GM18870 (cell line): ENCODE measurements around the gene LRRC17.

Source experiments
- ATAC-seq: cut with Tn5 transposase; IDR thresholded peaks from one replicate; pipeline ENCODE4 v1.9.1; 2021; ENCODE audit warnings: moderate library complexity; ENCODE audit not compliant: unreplicated experiment

The LRRC17 gene, protein sequence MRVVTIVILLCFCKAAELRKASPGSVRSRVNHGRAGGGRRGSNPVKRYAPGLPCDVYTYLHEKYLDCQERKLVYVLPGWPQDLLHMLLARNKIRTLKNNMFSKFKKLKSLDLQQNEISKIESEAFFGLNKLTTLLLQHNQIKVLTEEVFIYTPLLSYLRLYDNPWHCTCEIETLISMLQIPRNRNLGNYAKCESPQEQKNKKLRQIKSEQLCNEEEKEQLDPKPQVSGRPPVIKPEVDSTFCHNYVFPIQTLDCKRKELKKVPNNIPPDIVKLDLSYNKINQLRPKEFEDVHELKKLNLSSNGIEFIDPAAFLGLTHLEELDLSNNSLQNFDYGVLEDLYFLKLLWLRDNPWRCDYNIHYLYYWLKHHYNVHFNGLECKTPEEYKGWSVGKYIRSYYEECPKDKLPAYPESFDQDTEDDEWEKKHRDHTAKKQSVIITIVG

GRCh38 chr7:102912742-102913141 lies at the start of gene LRRC17:
Gene LRRC17, plus strand, starts transcription at chr7:102913000. Its CDS starts 20,914 bp downstream, at chr7:102933914.
- ATAC-seq = no peak

DNA sequence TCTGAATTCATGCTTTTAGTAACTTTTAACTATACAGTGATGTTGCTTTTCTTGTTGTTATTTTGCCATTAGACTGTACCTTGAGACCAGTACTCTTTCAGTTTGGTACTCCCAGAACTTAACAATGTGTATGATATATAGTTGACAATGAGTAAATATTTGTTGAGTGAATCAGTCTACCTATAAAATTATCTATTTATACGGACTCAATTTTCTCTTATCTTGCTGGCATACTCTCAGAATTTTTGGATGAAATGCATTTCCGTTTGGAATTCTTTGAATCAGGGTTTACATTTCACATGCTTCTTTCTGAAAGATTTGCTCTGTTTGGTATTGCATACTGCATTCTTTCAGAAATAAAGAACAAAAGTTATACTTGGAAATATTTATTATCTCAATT lies 47.8 kb upstream of the LRRC17 start:
- no peak for ATAC-seq

DNA sequence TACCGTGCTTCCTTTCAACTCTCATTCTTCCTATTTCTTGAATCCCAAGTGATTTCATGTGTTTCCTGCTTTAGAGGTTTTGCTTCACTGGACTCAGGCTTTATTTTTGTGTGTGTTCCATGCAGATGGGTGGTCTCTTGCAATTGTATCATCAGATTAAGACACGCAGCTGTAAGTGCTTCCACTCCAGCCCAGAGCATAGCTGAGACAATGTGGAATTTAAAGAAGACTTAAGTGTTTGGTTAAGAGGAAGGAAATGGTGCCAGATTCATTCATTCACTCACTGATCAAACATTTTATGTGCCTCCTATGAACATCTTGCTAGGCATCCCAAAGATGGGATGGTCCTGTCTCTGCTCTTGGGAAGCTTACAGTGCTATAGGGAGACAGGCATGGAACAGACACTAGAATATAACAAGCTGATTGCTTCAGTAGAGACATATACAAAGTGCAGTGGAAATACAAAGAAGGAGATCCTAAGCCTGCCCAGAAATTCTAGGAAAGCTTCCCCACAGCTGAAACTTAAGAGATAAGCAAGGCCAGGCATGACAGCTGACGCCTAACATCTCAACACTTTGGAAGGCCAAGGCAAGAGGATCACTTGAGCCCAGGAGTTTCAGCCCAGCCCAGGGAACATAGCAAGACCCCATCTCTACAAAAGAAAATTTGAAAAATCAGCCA lies 46.1 kb upstream of the LRRC17 start:
- no peak for ATAC-seq

GRCh38 chr7:102869195-102869594 lies 43.6 kb upstream of the LRRC17 start:
- ATAC-seq = no peak

GRCh38 chr7:102872460-102872859 lies 40.3 kb upstream of the LRRC17 start:
- no peak for ATAC-seq

- ATAC-seq = peak; percentile 35
Measured at GRCh38 chr7:102873470-102874165, 39.2 kb upstream of the LRRC17 start.

GRCh38 chr7:102874166-102874829 lies 38.5 kb upstream of the LRRC17 start:
- ATAC-seq = peak; percentile 99

DNA sequence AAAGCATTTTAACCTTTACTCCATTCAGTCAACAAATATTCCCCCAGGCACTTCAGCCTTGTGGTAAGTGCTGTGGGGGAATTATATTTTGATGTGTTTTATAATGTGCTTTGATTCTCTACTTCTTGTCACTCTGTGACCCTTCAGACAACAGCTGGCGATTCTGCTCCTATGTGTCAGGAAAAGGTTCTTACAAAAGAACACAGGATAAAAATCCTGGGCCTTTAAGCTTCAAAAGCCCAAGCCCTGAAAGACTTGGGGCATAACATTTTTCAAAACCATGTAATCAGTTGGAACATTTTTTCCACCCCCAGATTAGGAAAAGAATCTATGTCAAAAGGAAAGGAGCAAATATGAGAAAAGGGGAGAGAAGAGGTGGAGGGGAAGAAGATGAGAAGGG lies 37.8 kb upstream of the LRRC17 start:
- ATAC-seq = no peak

DNA sequence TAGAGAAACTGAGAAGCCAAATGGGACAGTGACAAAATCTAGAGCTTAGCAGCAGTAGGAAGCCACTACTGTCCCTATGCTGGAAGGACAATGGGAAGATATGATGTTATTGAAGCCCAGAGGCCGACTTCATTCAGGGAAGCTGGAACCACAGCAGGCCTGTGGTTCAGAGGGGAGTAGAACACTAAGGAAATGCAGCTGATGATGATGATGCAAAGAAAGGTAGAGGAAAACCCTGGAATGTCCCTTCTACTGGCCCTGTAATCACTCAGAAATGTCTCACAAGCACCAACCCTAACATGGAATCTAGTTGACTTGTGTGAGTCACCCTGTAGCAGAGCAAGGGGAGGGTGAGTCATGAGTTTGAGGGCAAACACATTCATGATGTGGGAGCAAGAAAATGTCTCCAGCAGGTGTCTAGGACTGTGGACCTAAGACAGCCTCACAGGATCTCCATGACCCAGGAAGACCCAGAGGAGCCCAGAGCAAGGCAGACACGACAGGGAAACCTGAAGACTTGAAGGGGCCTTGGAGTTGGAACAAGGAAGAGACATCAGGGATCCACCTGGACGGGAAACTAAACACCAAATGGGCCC lies 37.0 kb upstream of the LRRC17 start:
- no peak for ATAC-seq

- ATAC-seq = no peak
Measured at GRCh38 chr7:102883098-102883860, 29.5 kb upstream of the LRRC17 start.

- no peak for ATAC-seq
Measured at GRCh38 chr7:102888561-102889233, 24.1 kb upstream of the LRRC17 start.

- no peak for ATAC-seq
Measured at GRCh38 chr7:102889851-102890250, 22.9 kb upstream of the LRRC17 start.

DNA sequence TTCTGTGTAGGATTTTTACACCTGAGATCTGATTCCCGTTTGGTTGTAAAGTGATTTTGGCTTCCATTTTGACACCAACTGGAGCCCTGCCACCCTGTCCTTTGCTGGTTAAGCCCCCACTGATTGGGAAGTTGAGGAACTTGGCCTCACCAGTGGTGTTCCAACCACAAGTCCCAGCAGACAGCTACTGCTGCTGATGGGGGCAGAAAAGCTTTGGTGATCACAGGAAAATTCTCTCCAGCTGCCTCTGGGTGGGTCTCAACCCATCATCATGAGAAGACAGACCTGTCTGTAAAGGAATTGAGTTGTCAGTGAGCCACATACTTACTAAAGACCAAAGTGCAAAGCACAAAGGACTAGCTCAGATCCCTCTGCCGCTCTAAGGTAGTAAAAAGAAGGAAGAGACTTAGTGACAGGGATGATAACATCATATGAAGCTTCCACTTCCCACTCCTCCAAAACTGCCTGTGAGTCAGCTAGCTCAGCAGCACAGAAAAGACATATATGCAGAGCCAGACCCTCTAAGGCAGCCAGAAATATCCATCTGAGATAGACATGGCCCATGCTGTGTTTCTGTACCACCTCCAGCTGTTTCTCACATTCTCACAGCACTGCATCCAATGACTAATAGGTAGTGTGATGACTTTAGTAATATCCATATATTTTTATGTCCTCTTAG lies 22.4 kb upstream of the LRRC17 start:
- ATAC-seq = no peak

DNA sequence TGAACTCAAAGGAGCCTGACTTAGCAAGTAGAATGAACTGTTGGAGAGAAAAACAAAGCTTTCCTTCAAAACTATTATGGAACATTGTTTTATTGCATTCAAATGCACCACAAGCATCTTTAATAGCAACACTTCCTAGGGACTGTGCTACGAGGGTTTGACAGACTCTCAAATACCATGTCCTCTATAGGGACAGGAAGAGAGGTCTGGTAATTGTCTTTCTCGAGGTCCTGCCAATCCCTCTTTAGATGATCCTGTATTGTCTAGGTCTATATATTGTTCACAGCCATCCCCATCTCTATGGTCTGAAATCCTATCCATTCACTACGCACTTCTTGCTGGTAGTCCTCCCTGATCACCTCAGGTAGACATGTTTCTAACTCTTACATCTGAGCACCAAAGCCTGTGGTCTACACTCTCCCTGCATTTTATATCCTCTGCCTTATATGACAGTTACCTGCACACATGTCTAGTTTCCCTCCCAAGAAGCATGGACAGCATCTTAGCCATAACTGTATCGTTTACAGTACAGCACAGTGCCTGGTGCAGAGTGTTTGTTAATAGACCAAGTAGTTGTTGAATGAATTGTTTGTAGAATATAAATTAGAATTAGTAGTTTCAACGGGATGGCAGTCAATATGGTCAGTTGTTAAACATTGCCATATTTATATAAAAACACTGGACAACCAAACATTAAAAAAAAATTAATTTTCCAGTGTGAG lies 21.7 kb upstream of the LRRC17 start:
- no peak for ATAC-seq

DNA sequence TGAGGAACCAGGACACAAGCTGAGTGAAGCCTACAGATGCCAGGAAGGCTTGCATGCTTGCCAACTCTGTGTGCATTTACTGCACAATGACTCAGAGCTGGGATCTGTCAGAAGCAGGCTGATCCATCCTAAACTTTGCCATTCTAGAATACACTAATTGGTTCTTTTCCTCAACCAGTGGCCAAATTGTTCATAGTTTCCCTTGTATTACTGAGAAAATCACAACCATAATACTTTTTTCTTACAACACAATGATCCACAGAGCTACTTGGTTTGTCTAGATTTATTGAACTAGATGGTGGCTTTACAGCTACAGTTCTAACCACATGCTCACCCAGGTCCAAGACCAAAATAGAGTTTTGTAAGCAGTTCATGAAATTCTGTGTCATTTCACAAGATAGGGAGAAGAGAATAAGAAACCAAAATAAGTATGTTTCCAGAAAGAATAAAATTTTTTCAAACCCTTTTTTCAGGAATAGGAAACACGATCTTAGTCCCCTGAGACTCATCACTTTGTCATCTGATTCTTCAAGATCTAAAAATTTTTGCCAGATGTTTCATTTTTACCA lies 21.0 kb upstream of the LRRC17 start:
- no peak for ATAC-seq

DNA sequence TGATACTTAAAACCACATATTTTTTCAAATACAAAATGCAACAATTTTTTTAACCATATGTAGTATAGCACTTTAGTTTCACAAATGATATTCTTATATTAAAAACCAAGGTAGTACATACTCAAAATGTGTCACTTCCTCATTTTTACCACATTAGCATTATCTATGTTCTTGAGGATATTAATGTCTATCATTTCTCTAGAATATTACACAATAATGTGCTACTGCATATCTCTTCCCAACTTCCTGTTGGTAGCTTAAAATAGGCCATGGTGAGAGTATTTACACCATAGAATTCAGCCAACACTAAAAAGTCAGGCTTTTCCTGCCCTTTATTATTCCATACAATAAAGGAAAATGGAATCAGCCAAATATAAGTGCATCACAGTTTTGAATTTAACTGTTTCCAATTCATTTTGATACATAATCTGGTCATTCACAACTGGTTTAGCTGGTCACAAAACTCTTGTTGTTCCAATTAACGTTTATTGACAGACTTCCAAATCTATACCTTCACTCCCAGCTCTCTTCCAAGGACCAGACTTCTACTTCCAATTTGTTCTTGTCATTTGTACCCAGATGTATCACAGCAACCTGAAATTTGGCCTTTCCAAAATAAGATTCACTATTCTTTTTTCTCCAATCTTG lies 20.0 kb upstream of the LRRC17 start:
- no peak for ATAC-seq

- no peak for ATAC-seq
Measured at GRCh38 chr7:102895602-102896001, 17.2 kb upstream of the LRRC17 start.
